ENCODE results near the gene BICD1.
"Not testable (repeated sequence)": the region's sequence is repeated elsewhere in the genome, so short reads cannot be mapped to it uniquely, and the experiment has no call there.

Gene BICD1

DNA sequence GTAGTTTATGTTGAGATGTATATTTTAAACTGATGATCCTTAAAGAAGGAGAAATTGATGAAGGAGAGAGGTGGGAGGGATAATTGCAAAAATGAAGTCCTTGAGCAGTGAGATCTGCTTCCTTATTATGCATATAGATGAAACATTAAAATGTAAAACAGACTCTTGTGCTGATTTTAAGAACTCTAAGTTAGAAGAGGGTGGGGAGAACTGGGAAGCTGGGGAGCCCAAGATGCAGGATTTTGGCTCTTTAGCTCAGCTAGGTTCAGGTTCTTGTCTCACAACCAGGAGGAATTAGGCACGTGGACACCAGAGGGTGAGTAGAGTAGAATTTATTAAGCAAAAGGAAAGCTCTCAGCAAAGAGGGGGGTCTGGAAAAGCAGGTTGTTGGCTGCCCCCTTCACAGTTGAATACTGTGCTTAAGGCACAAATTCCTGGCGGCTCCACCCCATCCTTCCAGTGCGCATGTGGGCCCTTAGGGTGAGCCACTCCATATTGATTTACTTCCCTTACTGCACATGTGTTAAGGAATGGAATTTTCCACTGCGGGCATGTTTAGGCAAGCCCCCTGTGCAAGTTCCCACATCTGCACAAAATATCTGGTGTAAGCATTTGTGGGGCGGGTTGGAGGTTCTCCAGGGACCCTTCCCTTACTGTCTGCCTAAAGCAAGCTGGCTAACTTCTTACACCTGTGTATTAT, 141.9 kb downstream of the BICD1 start:
- no peak for DNase-seq (ENCODE audit: low read depth)

DNA sequence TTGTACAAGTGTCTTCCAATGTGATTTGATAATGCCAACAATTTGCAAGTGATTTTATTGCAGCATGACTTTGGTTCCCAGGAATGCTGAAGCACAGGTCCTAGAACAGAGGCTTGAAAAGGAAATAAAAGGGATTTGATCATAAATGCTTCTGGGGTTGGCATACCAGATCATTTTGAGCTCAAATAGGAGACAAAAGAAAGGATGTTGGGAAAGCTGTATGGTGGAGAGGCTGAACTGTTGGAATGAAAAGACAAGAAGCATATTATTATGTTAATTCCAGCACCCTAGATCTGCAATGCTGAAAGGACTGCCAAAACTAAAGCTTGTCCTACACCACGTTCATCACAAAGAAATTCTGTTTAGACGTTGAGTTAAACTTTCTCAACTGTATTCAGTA, 143.1 kb downstream of the BICD1 start:
- DNase-seq (ENCODE audit: low read depth): no peak

DNA sequence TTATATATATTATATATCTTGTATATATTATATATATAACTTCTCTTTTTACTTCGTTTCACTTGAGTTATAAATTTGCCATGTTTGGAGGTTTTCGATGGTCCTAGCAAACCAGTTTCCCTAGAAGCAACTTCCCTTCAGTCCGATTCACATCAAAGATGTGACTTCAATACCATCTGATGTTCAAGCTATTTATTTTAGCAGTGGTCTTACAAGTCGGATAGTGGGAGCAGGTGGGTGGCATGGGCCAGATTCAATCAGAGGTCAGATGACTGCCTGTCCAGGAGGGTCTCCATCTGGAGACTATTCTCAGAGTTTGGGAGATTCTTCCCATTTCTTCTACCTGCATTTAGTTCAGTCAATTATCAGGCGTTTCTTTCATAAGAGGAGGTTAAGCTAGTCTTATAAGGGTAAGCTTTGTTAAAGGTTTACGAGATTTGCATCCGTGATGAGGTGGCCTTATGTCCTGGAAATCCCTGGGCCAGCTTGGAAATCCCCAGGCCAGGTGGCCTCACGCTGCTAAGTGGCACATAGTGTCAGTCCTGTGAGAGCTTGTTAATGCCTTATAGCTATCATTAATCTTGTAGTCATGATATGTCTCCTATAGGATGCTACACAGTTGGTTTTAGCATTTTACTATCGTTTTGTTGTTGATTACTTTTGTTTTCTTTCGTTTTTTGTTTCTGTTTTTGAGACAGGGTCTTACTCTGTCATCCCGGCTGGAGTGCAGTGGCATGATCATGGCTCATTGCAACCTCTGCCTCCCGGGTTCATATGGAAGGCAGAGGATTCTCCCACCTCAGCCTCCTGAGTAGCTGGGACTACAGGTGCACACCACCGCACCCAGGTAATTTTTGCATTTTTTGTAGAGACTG, 145.8 kb downstream of the BICD1 start:
- DNase-seq (ENCODE audit: low read depth): no peak

DNA sequence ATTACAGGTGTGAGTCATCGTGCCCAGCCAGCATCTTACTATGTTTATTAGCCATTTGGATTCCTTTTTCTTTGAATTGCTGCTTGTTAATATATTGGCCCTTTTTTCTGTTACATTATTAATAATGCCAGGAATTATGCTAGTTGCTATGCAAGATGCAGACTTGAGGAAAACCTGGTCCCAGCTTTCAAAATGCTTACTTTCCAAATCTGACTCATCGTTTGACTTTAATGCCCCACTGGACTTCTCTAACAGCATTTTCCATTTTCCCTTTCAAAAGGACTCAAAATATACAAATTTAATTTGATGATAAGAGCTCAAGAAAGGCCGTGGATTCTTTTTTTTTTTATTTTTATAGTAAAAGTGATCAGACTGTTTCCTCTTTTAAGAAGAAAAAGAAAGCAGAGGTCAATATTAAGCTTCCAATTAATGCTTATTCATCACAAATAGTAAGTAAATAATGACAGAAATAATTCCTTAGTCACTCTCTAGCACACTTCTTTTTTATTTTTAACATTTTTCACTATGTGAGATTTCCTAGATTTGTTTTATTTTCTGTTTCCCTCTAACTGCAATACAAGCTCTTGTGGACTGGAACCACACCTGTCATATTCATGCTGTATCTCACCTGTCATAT, 146.6 kb downstream of the BICD1 start:
- DNase-seq (ENCODE audit: low read depth): no peak

DNA sequence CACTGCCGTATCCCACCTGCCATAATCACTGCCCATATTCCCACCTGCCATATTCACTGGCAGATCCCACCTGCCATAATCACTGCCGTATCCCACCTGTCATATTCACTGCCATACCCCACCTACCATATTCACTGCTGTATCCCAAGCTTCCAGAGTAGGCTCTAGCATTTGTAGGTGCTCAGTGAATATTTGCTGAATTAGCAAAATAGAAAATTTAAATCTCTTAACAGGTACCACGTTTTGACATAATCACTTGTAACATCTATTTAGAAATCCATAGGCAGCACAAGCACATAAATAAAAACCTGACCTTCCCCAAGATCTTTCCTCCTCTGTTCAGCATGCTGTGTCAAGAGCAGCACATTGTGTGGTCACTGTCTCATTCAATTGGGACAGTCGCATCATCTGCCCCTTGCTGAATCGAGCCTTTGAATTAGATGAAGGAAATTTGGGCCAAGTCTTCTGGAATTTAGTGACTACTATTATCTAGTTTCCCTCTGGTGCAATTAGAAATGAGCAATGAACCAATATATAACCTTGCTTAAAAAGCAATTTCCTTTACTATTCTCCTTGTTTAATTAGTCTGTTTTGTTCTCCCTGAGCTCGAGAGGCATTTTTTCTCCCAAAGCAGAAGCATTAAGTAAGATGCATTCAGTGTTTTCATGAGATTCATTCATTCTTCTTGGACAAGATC, 147.8 kb downstream of the BICD1 start:
- no peak for DNase-seq (ENCODE audit: low read depth)

DNA sequence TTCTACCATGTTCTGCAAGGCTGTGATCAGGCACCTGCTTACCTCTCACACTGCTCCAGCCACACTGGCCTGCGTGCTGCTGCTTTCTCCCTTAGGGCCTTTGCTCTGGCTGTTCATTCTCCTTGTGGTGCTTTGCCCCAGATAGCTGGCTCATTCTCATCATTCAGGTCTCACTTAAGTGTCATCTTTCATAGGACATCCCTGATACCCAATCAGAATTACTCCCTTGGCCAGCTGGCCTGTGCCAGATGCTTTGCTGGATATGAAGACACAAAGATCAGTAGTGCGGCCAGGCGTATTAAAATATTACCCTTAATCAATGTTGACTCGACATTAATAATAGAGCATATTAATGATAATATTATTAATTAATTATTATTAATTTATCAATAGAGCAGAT, 148.9 kb downstream of the BICD1 start:
- no peak for DNase-seq (ENCODE audit: low read depth)

DNA sequence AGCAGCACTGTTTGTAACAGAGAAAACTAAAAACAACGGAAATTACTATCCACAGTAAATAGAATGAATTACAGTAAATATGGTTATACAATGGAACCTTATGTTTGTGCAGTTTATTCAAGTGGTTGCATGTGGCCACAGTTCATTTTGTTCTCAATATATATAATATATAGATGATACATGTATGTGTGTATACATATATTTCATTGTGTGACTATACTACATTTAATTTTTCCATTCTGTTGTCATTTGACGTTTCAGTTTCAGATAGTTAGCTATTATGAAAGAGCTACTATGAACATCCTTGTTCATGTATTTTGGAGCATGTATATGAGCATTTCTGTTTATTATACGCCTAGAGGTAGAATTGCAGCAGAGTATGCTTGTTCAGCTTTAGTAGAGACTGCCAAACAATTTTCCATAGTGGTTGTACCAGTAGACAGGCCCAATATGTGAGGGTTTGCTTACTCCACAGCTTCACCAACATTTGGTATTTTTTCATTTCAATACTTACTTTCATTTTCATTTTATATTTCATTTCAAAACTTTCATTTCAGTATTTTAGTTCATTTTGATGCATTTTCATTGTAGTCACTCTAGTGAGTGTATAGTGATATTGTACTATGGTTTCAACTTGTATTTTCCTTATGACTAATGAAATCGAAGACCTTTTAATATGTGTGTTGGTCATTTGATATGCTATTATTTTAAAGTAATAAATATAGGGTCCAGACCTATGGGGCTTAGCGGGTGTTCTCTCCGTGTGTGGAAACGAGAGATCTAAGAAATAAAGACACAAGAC, 151.2 kb downstream of the BICD1 start:
- DNase-seq (ENCODE audit: low read depth): no peak

DNA sequence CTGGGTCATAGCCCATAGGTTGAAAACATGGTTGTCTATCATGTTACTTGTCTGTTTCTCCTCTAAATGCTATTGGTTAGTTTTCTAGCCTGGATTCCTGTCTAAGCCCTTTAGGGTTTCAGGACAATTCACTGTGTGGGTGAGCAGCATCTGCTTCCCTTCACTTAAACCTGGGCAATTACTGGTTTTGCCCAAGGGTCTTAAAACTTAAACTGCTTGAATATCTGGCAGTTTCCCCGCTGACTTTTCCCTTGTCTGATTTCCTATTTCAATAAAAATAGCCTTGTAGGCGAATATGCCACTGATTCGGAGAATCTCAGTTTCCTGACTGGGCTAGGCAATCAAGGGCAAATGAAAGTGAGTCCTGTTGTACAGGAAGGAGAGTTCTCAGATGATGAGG, 154.0 kb downstream of the BICD1 start:
- no peak for DNase-seq (ENCODE audit: low read depth)

DNA sequence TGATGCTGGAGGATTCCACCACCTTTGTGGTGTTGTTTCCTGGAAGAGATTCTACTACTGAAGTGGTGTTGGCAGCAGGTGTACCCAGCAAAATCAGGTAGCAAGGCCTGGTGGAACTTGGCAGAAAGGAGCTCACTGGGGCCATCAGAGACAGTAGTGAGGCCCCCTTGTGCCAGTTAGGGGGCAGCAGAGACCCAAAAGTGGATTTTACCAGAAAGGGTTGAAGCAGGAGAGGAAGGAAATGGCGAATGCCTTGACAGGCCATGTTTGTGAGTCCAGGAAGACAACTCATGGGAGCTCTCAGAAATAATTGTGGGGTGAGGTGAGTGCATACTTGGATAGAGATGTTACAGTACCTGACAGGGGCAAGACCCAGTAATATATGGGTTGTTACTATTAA, 155.0 kb downstream of the BICD1 start:
- DNase-seq (ENCODE audit: low read depth): no peak

DNA sequence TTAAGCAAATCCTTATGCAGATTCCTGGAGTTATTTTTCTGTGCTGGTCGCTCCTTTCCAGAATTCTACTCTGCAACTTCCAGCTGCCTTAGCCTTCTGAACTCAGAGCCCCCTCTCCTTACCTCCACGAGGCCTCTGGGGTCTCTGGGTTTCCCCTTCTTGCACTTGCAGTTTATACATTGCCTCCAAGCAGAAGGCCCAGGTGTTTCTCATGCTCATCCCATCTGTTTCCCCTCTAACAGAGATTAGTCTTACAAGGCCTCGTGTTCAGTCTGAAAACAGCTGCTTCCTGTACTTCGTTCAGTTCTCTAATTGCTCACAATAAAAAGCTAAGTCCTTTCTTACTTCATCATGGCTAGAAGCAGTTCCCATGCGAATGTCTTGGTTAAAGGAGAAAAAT, 158.3 kb downstream of the BICD1 start:
- DNase-seq (ENCODE audit: low read depth): no peak

DNA sequence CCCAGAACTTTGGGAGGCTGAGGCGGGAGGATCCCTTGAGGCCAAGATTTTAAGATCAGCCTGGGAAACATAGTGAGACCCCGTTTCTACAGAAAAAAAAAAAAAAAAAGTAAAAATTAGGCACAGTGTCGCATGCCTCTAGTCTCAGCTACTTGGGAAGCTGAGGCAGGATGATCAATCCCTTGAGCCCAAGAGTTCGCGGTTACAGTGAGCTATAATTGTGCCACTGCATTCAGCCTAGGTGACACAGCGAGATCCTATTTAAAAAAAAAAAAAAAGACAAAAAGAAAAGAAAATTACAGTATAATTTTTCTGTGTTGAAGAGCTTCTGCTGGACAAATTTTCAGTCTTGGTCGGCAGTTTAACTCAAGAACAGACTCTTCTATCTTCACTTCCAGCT, 158.8 kb downstream of the BICD1 start:
- no peak for DNase-seq (ENCODE audit: low read depth)

DNA sequence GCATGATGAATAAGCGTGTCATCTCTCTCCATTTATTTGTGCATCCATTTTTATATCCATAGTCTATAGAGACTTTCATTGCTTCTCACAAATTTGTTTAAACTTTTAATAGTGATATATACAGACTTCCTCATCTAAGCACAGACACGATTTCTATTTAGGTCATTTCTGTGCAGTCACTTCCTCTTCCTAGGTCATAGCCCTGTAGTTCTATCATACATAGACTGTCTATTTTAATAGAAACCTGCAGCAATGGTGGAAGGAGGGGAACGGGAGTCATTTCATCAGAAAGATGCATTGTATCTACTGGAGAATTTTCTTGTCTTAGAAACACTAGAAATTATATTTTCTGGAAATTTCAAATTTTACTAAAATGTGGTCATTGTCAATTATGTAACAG, 159.3 kb downstream of the BICD1 start:
- no peak for DNase-seq (ENCODE audit: low read depth)

DNA sequence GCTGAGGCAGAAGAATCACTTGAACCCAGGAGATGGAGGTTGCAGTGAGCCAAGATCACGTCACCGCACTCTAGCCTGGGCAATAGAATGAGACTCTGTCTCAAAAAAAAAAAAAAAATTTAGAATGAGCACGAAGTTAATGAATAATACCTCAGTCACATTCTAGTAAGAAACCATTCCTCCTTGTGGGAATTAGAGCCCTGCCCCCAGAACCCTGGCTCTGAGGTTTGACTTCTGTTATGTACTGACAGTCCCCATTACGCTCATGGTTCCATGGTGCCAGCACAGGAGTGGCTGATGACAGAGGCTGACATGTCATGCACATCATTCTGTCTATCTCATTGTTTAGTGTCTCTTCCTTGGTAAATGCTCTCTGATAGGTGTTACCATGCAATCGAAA, 160.1 kb downstream of the BICD1 start:
- DNase-seq (ENCODE audit: low read depth): no peak

DNA sequence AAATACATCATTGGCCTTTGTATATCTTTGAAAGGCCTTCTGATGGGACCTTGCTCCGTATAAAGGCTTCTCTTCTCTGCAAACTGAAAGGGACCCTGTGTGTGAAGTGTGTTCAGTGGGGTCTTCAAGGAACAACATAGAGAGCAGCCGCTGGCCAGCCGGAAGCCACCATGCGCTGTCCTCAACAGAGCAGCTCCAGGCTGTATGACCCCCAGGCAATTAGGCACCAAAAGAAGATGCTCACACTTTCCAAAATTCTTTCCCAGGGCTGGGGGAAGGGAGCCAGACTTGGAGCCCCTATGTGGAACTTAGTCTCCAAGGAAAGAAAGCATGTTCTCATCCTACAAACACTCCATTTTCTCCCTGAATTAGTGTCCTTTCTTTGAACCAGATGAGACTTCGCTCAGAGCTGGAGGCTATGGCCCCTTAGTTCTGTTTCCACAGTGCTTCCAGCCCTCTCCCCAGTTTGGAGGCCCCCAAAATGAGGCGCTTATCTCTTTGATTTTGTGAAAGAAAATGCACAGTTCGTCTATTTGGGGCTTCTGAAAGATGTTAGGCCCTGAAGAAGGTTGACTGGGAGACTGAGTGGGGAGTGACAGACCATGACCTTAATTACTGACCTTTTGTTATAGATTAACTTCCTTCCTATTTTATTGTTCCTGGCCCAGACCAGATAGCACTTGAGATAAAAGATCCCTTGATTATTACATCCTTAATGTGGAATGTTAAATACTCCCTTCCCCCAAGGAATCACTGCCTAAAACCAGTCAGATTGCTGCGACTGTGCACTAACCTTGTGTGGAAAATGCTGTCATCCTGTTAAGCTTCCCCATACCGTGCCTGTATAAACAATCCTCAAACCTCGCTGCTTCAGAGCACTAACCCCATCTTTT, 164.4 kb downstream of the BICD1 start:
- DNase-seq (ENCODE audit: low read depth): no peak

DNA sequence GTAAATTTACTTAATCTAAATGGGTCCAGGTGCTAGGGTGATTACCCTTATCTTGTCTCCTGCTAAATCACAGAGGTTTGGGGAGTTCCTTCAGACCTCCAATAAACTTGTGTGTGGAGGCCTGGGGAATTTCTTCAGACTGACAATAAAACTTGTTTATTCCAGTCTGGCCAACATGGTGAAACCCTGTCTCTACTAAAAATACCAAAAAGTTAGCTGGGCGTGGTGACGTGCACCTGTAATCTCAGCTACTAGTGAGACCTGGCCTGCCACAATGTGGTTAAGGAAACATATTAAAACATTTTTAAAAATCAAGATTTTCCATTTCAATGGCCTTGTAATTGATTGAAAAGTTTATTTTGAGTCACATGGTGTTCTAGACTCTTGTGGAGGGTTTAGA, 165.8 kb downstream of the BICD1 start:
- DNase-seq (ENCODE audit: low read depth): no peak

DNA sequence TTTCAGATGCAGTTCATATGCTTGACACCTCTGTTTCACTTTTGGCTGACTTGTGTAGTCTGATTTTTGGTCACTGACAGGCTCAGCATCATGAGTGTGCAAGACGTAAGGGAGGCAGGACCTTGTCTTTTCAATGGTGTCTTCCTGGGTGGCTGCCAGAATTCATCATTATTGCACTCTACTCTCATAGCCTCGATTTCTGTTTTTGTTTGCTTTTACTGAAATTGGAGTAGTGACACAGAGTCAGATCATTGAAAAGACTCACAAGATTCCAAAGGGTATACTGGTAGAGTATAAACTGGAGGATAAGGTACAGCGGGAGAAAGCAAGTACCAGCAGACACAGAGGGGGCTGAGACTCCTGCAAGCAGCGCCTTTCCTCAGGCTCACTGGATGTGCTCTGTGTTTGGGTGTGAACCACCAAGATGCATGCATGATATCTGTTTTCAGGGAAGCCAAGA, 166.4 kb downstream of the BICD1 start:
- no peak for DNase-seq (ENCODE audit: low read depth)

DNA sequence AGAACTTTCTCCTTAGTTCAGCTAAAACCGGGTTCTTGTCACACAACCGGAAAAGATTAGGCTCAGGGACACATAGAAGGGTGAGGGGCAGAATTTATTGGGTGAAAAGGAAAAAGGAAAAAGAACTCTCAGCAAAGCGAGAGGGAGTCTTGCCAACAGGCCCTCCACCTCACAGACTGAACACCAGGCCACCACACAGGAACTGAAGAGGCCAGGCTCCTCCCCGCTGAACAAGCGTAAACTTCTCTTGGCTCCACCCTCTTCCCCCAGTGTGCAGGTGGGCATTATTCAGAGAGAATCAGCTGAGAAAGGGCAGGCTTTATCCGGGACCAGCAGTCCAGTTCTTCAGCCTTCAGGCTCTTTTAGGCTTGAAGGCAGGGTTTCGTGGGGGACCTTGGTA, 167.1 kb downstream of the BICD1 start:
- DNase-seq (ENCODE audit: low read depth): peak; percentile 16

DNA sequence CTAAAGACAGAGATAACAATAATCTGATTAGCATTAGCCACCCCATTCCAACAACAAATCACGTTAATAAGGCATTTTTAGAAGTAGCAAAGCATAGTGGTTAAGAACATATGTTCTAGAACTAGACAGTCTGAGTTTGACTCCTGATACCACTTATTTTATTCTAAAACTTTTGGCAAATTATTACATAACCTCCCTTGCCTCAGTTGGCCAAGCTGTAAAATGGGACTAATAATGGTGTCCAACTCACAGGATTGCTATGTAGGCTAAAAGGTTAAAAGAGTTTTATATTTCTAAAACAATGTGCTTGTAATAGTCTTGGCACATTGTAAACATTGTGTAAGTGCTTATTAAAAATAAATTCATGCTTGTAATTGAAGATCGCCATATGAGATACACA, 168.0 kb downstream of the BICD1 start:
- DNase-seq (ENCODE audit: low read depth): no peak

DNA sequence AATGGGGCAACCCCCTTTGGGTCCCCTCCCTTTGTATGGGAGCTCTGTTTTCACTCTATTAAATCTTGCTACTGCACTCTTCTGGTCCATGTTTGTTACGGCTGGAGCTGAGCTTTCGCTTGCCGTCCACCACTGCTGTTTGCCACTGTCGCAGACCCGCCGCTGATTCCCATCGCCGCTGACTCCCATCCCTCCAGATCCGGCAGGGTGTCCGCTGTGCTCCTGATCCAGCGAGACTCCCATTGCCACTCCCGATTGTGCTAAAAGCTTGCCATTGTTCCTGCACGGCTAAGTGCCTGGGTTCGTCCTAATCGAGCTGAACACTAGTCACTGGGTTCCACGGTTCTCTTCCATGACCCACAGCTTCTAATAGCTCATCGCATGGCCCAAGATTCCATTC, 168.9 kb downstream of the BICD1 start:
- not testable (repeated sequence) for DNase-seq (ENCODE audit: low read depth)

DNA sequence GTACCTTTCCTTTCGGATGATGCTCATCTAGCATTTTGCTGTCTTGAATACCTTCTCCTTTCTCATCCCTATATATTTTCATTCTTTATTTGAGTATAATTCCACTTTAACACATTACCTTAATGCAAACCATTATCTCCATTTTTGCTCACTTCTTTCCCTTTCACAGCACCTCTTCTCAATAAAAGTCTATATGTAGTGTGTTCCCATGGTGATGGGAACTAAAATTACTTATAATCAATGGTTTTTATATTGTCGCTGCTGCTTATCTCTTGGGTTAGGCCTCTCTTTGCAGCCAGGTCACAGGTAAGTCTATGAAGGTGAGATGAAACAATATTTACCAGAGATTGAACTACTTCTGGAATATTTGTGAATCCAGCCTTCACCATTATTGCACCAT, 171.1 kb downstream of the BICD1 start:
- no peak for DNase-seq (ENCODE audit: low read depth)

DNA sequence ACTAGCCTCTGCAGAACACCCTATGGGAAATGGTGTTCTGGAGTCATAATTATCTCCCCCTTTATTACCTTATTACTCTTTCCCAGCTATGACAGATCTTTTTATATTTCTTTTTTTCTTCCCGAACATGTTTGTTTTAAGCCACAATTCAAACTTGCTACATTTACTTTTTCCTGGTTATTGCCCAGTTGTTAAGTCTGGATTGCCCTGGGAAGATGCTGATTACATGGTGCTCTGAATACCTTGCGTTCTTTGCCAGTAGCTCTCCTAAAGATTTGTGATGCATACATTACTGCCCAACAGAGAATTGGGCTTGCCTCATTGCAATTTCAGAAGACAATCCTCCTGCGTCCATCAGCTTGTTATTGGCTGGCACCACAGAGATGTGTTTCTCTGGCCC, 174.5 kb downstream of the BICD1 start:
- no peak for DNase-seq (ENCODE audit: low read depth)
